CD4-positive, alpha-beta T cell (primary cell): ENCODE measurements around the gene JAKMIP2. TPM values are rescaled to one million over a fixed set of nuclear protein-coding genes. Genes with fewer than 3 reads are reported as not detected.

Experiments
- ATAC-seq: fragments of 200-7000 bp; cut with Tn5 transposase; one replicate; pipeline ENCODE4 v1.10.0; 2022; ENCODE audit warnings: mild to moderate bottlenecking; ENCODE audit not compliant: poor library complexity
- CTCF ChIA-PET: fragments of 350-600 bp; sonication (Branson Sonifier 250); formaldehyde crosslinking; loops from one replicate; lab custom pipeline; 2021; ENCODE audit warnings: antibody characterized with exemption, inconsistent platforms; lab: Charles Lee
- POLR2A ChIA-PET: fragments of 350-600 bp; sonication (Branson Sonifier 250); formaldehyde crosslinking; loops from one replicate; lab custom pipeline; 2021; ENCODE audit warnings: antibody characterized with exemption, inconsistent platforms; lab: Charles Lee
- DNase-seq, 14 experiments: peaks; one replicate each; pipeline ENCODE4 v3.0.0-alpha.2; 2013 to 2020; ENCODE audit warnings: mixed read lengths in 2 of 14
- H3K27ac ChIP-seq, 2 donors: one replicate each; pipeline versions ENCODE4 v1.5.1 to v1.7.0; 2013; ENCODE audit warnings: low read length in 2 of 2, low read depth in 1 of 2, mild to moderate bottlenecking in 1 of 2
- H3K27me3 ChIP-seq, 2 experiments: 1 replicate in 1 of 2; 2 replicates in 1 of 2; pipeline versions ENCODE4 v1.6.1 to v1.7.0; 2013; ENCODE audit warnings: low read length in 2 of 2, control low read depth in 1 of 2, mild to moderate bottlenecking in 1 of 2, moderate library complexity in 1 of 2; ENCODE audit not compliant: insufficient read depth in 2 of 2, control insufficient read depth in 1 of 2
- H3K36me3 ChIP-seq: one replicate; pipeline ENCODE4 v1.6.1; 2013; ENCODE audit warnings: low read length, control low read depth; ENCODE audit not compliant: insufficient read depth
- H3K4me1 ChIP-seq: one replicate; pipeline ENCODE4 v1.6.1; 2013; ENCODE audit warnings: low read length, control low read depth; ENCODE audit not compliant: insufficient read depth
- H3K4me3 ChIP-seq: one replicate; pipeline ENCODE4 v1.5.1; 2013; ENCODE audit warnings: mild to moderate bottlenecking, low read length, moderate library complexity
- H3K9me3 ChIP-seq, 2 experiments: 1 replicate in 1 of 2; 2 replicates in 1 of 2; pipeline versions ENCODE4 v1.6.1 to v1.7.0; 2013; ENCODE audit warnings: low read length in 2 of 2, mild to moderate bottlenecking in 2 of 2, control low read depth in 1 of 2, moderate library complexity in 1 of 2; ENCODE audit not compliant: control insufficient read depth in 1 of 2, insufficient read depth in 1 of 2
- H3K27ac Mint-ChIP-seq: one replicate; pipeline ENCODE4 v1.8.0; 2020; ENCODE audit warnings: mixed read lengths
- H3K27me3 Mint-ChIP-seq: one replicate; pipeline ENCODE4 v1.8.0; 2021; ENCODE audit warnings: mixed read lengths
- H3K36me3 Mint-ChIP-seq: one replicate; pipeline ENCODE4 v1.8.0; 2021; ENCODE audit warnings: low read depth, mixed read lengths
- H3K4me1 Mint-ChIP-seq: one replicate; pipeline ENCODE4 v1.8.0; 2021; ENCODE audit warnings: low read depth, mixed read lengths
- H3K4me3 Mint-ChIP-seq: one replicate; pipeline ENCODE4 v1.8.0; 2020; ENCODE audit warnings: mild to moderate bottlenecking, mixed read lengths
- H3K9me3 Mint-ChIP-seq: one replicate; pipeline ENCODE4 v1.8.0; 2020; ENCODE audit warnings: mixed read lengths
- CTCF ChIP-seq: fragments of 200-600 bp; IDR thresholded peaks from one replicate; pipeline ENCODE4 v1.8.0; 2022; ENCODE audit warnings: antibody characterized with exemption, mild to moderate bottlenecking
- intact Hi-C, 2 experiments: fragments of 100-400 bp; cut with DNase I in 1 of 2; cut with micrococcal nuclease in 1 of 2; formaldehyde crosslinking; loops; one replicate each; pipeline versions ENCODE4 v1.15.1 to v1.9.0; 2023 to 2025; cut with DNase I, micrococcal nuclease
- total RNA-seq, 174 experiments: library from RNA in 2 of 174; stranded (reverse) in 2 of 174; gene quantifications; one replicate each; pipeline ENCODE4 v1.2.3 and lab custom pipeline; 2021 to 2026

JAKMIP2 gene
- total RNA-seq, 2 experiments from 2014 or later: 0.74 to 1.3 TPM

GRCh38 chr5:147776989-147777388 lies 5.5 kb downstream of the JAKMIP2 start:
- ChIA-PET CTCF (no interaction called here), POLR2A (no interaction called here)
- H3K27me3 Mint-ChIP-seq: no peaks in the 10 kb centered on the region
- no peak for DNase-seq
- intact Hi-C loops: no loop called here
- H3K4me3 Mint-ChIP-seq: no peak overlapping the region
- Histone ChIP-seq H3K4me1 (no peaks in the 10 kb centered on the region), H3K4me3 (no peak overlapping the region), H3K9me3 (no peaks in the 10 kb centered on the region), H3K36me3 (no peaks in the 10 kb centered on the region), H3K27me3 (no peaks in the 10 kb centered on the region), H3K27ac (no peak overlapping the region)
- no peak for ATAC-seq
- H3K9me3 Mint-ChIP-seq: peaks cover 2% of the 10 kb centered on the region
- no peak for TF ChIP-seq CTCF
- H3K27ac Mint-ChIP-seq: no peak overlapping the region
- H3K4me1 Mint-ChIP-seq: peaks cover 11% of the 10 kb centered on the region
- H3K36me3 Mint-ChIP-seq: no peaks in the 10 kb centered on the region

- H3K27me3 ChIP-seq: no peaks in the 10 kb centered on the region
- ATAC-seq: no peak
- DNase-seq: no peak
- ChIA-PET POLR2A (no interaction called here), CTCF (no interaction called here)
- Mint-ChIP-seq H3K36me3 (no peaks in the 10 kb centered on the region), H3K4me3 (no peak overlapping the region), H3K4me1 (no peaks in the 10 kb centered on the region), H3K9me3 (peaks cover 2% of the 10 kb centered on the region), H3K27ac (no peak overlapping the region), H3K27me3 (no peaks in the 10 kb centered on the region)
- no peaks in the 10 kb centered on the region for H3K36me3 ChIP-seq
- no peak overlapping the region for H3K4me3 ChIP-seq
- no peak overlapping the region for H3K27ac ChIP-seq
- intact Hi-C loops: no loop called here
- H3K9me3 ChIP-seq: no peaks in the 10 kb centered on the region
- no peak for TF ChIP-seq CTCF
- no peaks in the 10 kb centered on the region for H3K4me1 ChIP-seq
Measured at GRCh38 chr5:147773587-147773986, 8.9 kb downstream of the JAKMIP2 start.

- Mint-ChIP-seq H3K4me1 (no peaks in the 10 kb centered on the region), H3K4me3 (no peak overlapping the region), H3K36me3 (no peaks in the 10 kb centered on the region), H3K27me3 (no peaks in the 10 kb centered on the region), H3K27ac (no peak overlapping the region), H3K9me3 (peaks cover 2% of the 10 kb centered on the region)
- POLR2A ChIA-PET: no interaction called here
- CTCF ChIA-PET: no interaction called here
- Histone ChIP-seq H3K36me3 (no peaks in the 10 kb centered on the region), H3K27ac (no peak overlapping the region), H3K4me1 (no peaks in the 10 kb centered on the region), H3K4me3 (no peak overlapping the region), H3K27me3 (no peaks in the 10 kb centered on the region), H3K9me3 (no peaks in the 10 kb centered on the region)
- ATAC-seq (no peak), DNase-seq (no peak)
- intact Hi-C loops: no loop called here
- TF ChIP-seq CTCF: no peak
Measured at GRCh38 chr5:147773139-147773538, 9.4 kb downstream of the JAKMIP2 start.
